HepG2 (cell line): ENCODE data around the gene IRAK1BP1. TPM values are rescaled to one million over a fixed set of nuclear protein-coding genes. Genes with fewer than 3 reads are reported as not detected.

Source experiments
- ATAC-seq: fragments of 200-7000 bp; cut with Tn5 transposase; 3 replicates; pipeline ENCODE4 v1.9.1; 2020; ENCODE audit warnings: mild to moderate bottlenecking, moderate library complexity
- BruUV-seq: library from RNA; stranded (reverse); fragments of 400-500 nt; replicated peaks from 2 replicates; lab custom pipeline; 2021; lab: Mats Ljungman, UMichigan
- CTCF ChIA-PET: fragments of 300-600 bp; formaldehyde crosslinking; extraction: SDS; loops from one replicate; lab custom pipeline; 2021; ENCODE audit warnings: low total read pairs, inconsistent platforms, low intra/inter-chr PET ratio; lab: Yijun Ruan, JAX
- POLR2A ChIA-PET: fragments of 350-600 bp; sonication (Branson Sonifier 250); formaldehyde crosslinking; loops from one replicate; lab custom pipeline; 2020; ENCODE audit warnings: antibody characterized with exemption, inconsistent platforms; lab: Yijun Ruan, JAX
- DNase-seq: peaks from one replicate; pipeline ENCODE4 v3.0.0-alpha.2; 2015; ENCODE audit warnings: low spot score
- FAIRE-seq: peaks from 3 replicates; lab custom pipeline; 2011; peaks lifted over from hg19 to GRCh38; lab: Jason Lieb, UNC
- H2AFZ ChIP-seq: one replicate; pipeline ENCODE4 v1.6.1; 2011; ENCODE audit warnings: low read length, inconsistent platforms
- H3K27ac ChIP-seq: fragments of 300-600 bp; 3 replicates; pipeline ENCODE4 v1.8.0; 2011; ENCODE audit warnings: mixed run types, mild to moderate bottlenecking, mixed read lengths, low read length, inconsistent platforms; ENCODE audit not compliant: insufficient read depth; ENCODE audit errors: extremely low read length
- H3K27me3 ChIP-seq, 2 experiments: fragments of 200-600 bp in 1 of 2; 2 replicates in 1 of 2; 3 replicates in 1 of 2; pipeline versions ENCODE4 v1.6.0 to v1.8.0; 2011; ENCODE audit warnings: low read length in 2 of 2, mild to moderate bottlenecking in 2 of 2, moderate library complexity in 2 of 2, inconsistent platforms in 1 of 2; ENCODE audit not compliant: insufficient read depth in 2 of 2, control insufficient read depth in 1 of 2
- H3K36me3 ChIP-seq, 2 experiments: fragments of 200-600 bp in 1 of 2; replicated peaks in 1 of 2; 2 replicates in 1 of 2; 3 replicates in 1 of 2; pipeline versions ENCODE4 v1.5.1 to v1.8.0; 2011; ENCODE audit warnings: low read length in 2 of 2, inconsistent platforms in 1 of 2; ENCODE audit not compliant: insufficient read depth in 2 of 2, control insufficient read depth in 1 of 2
- H3K4me1 ChIP-seq: 2 replicates; pipeline ENCODE4 v1.5.1; 2012; ENCODE audit warnings: low read length, inconsistent platforms; ENCODE audit not compliant: insufficient read depth
- H3K4me2 ChIP-seq: 2 replicates; pipeline ENCODE4 v1.6.0; 2011; ENCODE audit warnings: low read depth, low read length, inconsistent platforms
- H3K4me3 ChIP-seq, 3 experiments: fragments of 200-600 bp in 1 of 3; sonication (generic), shearing (Covaris generic) in 1 of 3; replicated peaks in 1 of 3; 2 replicates each; pipeline ENCODE4 v1.5.1; 2011 to 2016; ENCODE audit warnings: low read length in 3 of 3, inconsistent platforms in 2 of 3, low read depth in 2 of 3, mild to moderate bottlenecking in 2 of 3, control low read depth in 1 of 3, mixed read lengths in 1 of 3; ENCODE audit not compliant: insufficient read depth in 1 of 3
- H3K79me2 ChIP-seq: one replicate; pipeline ENCODE4 v1.6.1; 2011; ENCODE audit warnings: low read length, inconsistent platforms; ENCODE audit not compliant: insufficient read depth
- H3K9ac ChIP-seq: 2 replicates; pipeline ENCODE4 v1.6.0; 2011; ENCODE audit warnings: mild to moderate bottlenecking, low read depth, low read length, inconsistent platforms; ENCODE audit not compliant: insufficient read depth
- H3K9me3 ChIP-seq: 2 replicates; pipeline ENCODE4 v1.5.1; 2012; ENCODE audit warnings: mild to moderate bottlenecking, low read length
- H4K20me1 ChIP-seq: 2 replicates; pipeline ENCODE4 v1.6.0; 2011; ENCODE audit warnings: inconsistent platforms, mild to moderate bottlenecking, low read length, moderate library complexity; ENCODE audit not compliant: insufficient read depth
- DR1 ChIP-seq: sonication (generic); formaldehyde crosslinking; IDR thresholded peaks from 2 replicates; pipeline ENCODE4 v1.8.0; 2021; ENCODE audit warnings: mild to moderate bottlenecking, missing genetic modification reagents, inconsistent platforms
- ESRRA ChIP-seq: sonication (generic); formaldehyde crosslinking; IDR thresholded peaks from 2 replicates; pipeline ENCODE4 v1.5.1; 2020; ENCODE audit warnings: mild to moderate bottlenecking, low read depth, missing genetic modification reagents
- KLF6 ChIP-seq: IDR thresholded peaks from 2 replicates; pipeline ENCODE4 v1.8.0; 2016; ENCODE audit warnings: missing biosample characterization, missing genetic modification reagents
- TOPORS ChIP-seq: sonication (generic); formaldehyde crosslinking; IDR thresholded peaks from 2 replicates; pipeline ENCODE4 v1.8.0; 2023; ENCODE audit warnings: mild to moderate bottlenecking, missing genetic modification reagents
- ZNF766 ChIP-seq: sonication (generic); formaldehyde crosslinking; IDR thresholded peaks from 2 replicates; pipeline ENCODE4 v1.5.0; 2020; ENCODE audit warnings: missing genetic modification reagents, borderline replicate concordance
- ZNF850 ChIP-seq: sonication (generic); formaldehyde crosslinking; conservative IDR thresholded peaks from 2 replicates; pipeline ENCODE4 v1.9.0; 2021; ENCODE audit warnings: mild to moderate bottlenecking, missing genetic modification reagents
- ZSCAN31 ChIP-seq: sonication (generic); formaldehyde crosslinking; IDR thresholded peaks from 2 replicates; pipeline ENCODE4 v1.5.0; 2020; ENCODE audit warnings: low read depth, mild to moderate bottlenecking, missing genetic modification reagents
- WGBS: methylation state at CpG from one replicate; pipeline ENCODE4 v1.1.6; 2017; ENCODE audit warnings: low lambda C conversion rate; 5-methylcytosine and 5-hydroxymethylcytosine counted together
- in situ Hi-C: cut with HindIII; loops from 2 replicates; pipeline ENCODE4 v1.10.0; 2017; ENCODE audit warnings: low pct_unique_long_range_greater_than_20kb; ENCODE audit not compliant: extremely low pct_ligation_motif_present
- intact Hi-C: fragments of 100-400 bp; cut with micrococcal nuclease; formaldehyde crosslinking; loops from one replicate; pipeline ENCODE4 v1.10.0; 2022; ENCODE audit not compliant: unreplicated experiment
- polyA plus RNA-seq, 8 experiments: library from polyadenylated mRNA; depleted of rRNA in 3 of 8; stranded (reverse) in 7 of 8; unstranded in 1 of 8; fragments of >200 nt; fragmentation: Illumina TruSeq in 4 of 8; extraction: Trizol in 4 of 8; gene quantifications; 2 replicates each; pipeline versions ENCODE4 v1.2.1 to v1.2.3, GENCODE V29; 2011 to 2016; ENCODE audit warnings: low read depth in 4 of 8, missing spikeins in 1 of 8, mixed read lengths in 1 of 8; ENCODE audit not compliant: insufficient read depth in 1 of 8
- total RNA-seq, 5 experiments: library from RNA; depleted of rRNA; stranded (reverse); fragments of >200 nt; fragmentation: Illumina TruSeq; extraction: Trizol; gene quantifications; 2 replicates each; pipeline ENCODE4 v1.2.3, GENCODE V29; 2016; ENCODE audit warnings: low read depth in 1 of 5
- TF ChIP-seq, protein P1 (sequence below): sonication (generic); formaldehyde crosslinking; IDR thresholded peaks from 2 replicates; pipeline ENCODE4 v1.4.0; 2020; ENCODE audit warnings: mild to moderate bottlenecking, missing genetic modification reagents

Gene IRAK1BP1
- total and polyA plus RNA-seq, 2 of the 13 experiments (the other 11 are each of a cell fraction or from before 2014, with no cell fraction given), result 0.86 to 1.5 TPM

- no peak overlapping the region for H3K4me2 ChIP-seq
- no peak for FAIRE-seq
- H3K27me3 ChIP-seq, result no peaks in the 10 kb centered on the region
- TF ChIP-seq KLF6 (no peak), ZNF850 (no peak), ZSCAN31 (no peak)
- no peaks in the 10 kb centered on the region for H3K79me2 ChIP-seq
- no peak overlapping the region for H3K4me3 ChIP-seq
- ATAC-seq, result no peak
- ChIA-PET POLR2A (no interaction called here), CTCF (no interaction called here)
- 2% methylated on average over 3 of the region's 3 CpGs for WGBS
- peak; percentile 20 for DNase-seq
- intact Hi-C loops, result no loop called here
- in situ Hi-C loops, result no loop called here
- no peaks in the 10 kb centered on the region for H3K9me3 ChIP-seq
- no peak overlapping the region for H2AFZ ChIP-seq
- no peaks in the 10 kb centered on the region for H4K20me1 ChIP-seq
- no TSS peak for BruUV-seq
- no peak overlapping the region for H3K27ac ChIP-seq
- H3K36me3 ChIP-seq, result no peaks in the 10 kb centered on the region
- H3K9ac ChIP-seq, result no peak overlapping the region
- no peaks in the 10 kb centered on the region for H3K4me1 ChIP-seq
Observed at GRCh38 chr6:78836598-78836997, 30.8 kb upstream of the IRAK1BP1 start.

DNA sequence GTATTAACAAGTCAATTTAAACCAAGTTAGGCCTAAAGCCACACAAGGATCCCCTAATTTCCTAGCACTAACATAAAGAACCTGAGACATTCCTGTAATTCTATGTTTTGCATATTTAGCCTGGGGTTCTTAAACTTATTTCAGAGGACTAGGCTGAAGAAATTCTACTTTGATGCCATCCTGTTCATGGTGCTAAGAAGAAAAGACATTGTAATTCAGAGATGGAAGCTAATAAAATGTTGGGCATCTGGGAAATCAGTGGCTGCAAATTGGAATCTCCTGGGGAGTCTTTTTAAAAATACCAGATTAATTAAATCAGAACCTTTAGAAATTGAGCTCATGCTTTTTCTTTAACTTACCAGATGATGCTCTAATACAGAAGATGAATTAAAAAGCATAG, 26.2 kb upstream of the IRAK1BP1 start:
- in situ Hi-C loops (no loop called here), intact Hi-C loops (no loop called here)
- CTCF ChIA-PET, result no interaction called here

DNA sequence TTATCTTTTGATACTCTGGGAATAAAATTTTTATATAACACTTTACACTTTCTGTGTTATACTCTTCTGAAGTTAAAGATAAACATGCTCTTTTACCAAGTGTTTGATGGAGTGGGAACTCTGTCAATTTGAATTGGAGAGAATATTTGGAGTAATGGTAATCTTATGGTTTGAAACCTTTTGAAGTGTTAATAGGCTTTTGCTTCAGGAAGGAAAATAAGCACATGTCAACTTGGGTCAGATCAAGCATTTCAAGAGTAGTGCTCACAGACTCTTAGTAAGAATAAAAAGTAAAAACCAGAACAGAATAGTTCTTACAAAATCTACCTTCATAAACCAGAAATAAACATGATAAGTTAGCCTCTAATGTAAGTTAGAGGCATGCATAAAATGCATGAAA, 24.4 kb upstream of the IRAK1BP1 start:
- no peak for FAIRE-seq
- H3K36me3 ChIP-seq, result no peaks in the 10 kb centered on the region
- intact Hi-C loops, result no loop called here
- no peaks in the 10 kb centered on the region for H3K4me1 ChIP-seq
- no peaks in the 10 kb centered on the region for H3K9me3 ChIP-seq
- H3K4me2 ChIP-seq, result no peak overlapping the region
- in situ Hi-C loops, result no loop called here
- BruUV-seq, result no TSS peak
- H4K20me1 ChIP-seq, result no peaks in the 10 kb centered on the region
- no peak overlapping the region for H3K27ac ChIP-seq
- H2AFZ ChIP-seq, result no peak overlapping the region
- no peaks in the 10 kb centered on the region for H3K79me2 ChIP-seq
- CTCF ChIA-PET, result no interaction called here
- DNase-seq, result no peak
- POLR2A ChIA-PET, result no interaction called here
- no peak overlapping the region for H3K4me3 ChIP-seq
- no peak overlapping the region for H3K9ac ChIP-seq
- H3K27me3 ChIP-seq, result no peaks in the 10 kb centered on the region
- no peak for ATAC-seq
- TF ChIP-seq TOPORS (CRISPR knock-in tag), result no peak
- TF ChIP-seq ZNF766 (CRISPR knock-in tag), result no peak
- no peak for TF ChIP-seq DR1 (CRISPR knock-in tag)
- TF ChIP-seq, protein P1, sequence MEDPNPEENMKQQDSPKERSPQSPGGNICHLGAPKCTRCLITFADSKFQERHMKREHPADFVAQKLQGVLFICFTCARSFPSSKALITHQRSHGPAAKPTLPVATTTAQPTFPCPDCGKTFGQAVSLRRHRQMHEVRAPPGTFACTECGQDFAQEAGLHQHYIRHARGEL, result no peak

More for the DNA sequence above, 26.2 kb upstream of the IRAK1BP1 start:
- BruUV-seq, result no TSS peak
- ATAC-seq, result no peak
- H3K27ac ChIP-seq, result no peak overlapping the region
- H3K36me3 ChIP-seq, result no peaks in the 10 kb centered on the region
- FAIRE-seq, result no peak
- H3K4me2 ChIP-seq, result no peak overlapping the region
- POLR2A ChIA-PET, result no interaction called here
- no peaks in the 10 kb centered on the region for H3K79me2 ChIP-seq
- no peaks in the 10 kb centered on the region for H3K9me3 ChIP-seq
- H3K4me3 ChIP-seq, result no peak overlapping the region
- TF ChIP-seq ESRRA (CRISPR knock-in tag), result no peak
- H3K9ac ChIP-seq, result no peak overlapping the region
- H3K4me1 ChIP-seq, result no peaks in the 10 kb centered on the region
- no peaks in the 10 kb centered on the region for H3K27me3 ChIP-seq
- DNase-seq, result no peak
- H2AFZ ChIP-seq, result no peak overlapping the region
- no peaks in the 10 kb centered on the region for H4K20me1 ChIP-seq
